HEK293 (cell line): Measurements from ENCODE around the gene DAND5.
A peak's percentile ranks its signal among the peaks of the same experiment; 100 is the strongest.

Experiments used
- CTCF ChIA-PET: fragments of 350-600 bp; formaldehyde crosslinking; extraction: SDS; loops from one replicate; lab custom pipeline; 2021; ENCODE audit warnings: antibody characterized with exemption; lab: Yijun Ruan, JAX
- POLR2A ChIA-PET: fragments of 300-600 bp; formaldehyde crosslinking; extraction: SDS; loops from one replicate; lab custom pipeline; 2020; ENCODE audit warnings: antibody characterized with exemption, inconsistent platforms; lab: Yijun Ruan, JAX
- H3K27ac ChIP-seq: fragments of 200-500 bp; sonication (Bioruptor generic); 2 replicates; pipeline ENCODE4 v1.5.1; 2014; ENCODE audit warnings: low read depth, low read length, control low read depth, inconsistent platforms; ENCODE audit errors: extremely low read depth
- H3K36me3 ChIP-seq, 2 experiments: fragments of 200-500 bp in 1 of 2; sonication (Bioruptor generic) in 1 of 2; 1 replicate in 1 of 2; 2 replicates in 1 of 2; pipeline ENCODE4 v1.5.1; 2014 to 2017; ENCODE audit warnings: inconsistent platforms in 2 of 2, low read length in 2 of 2; ENCODE audit not compliant: control insufficient read depth in 2 of 2, insufficient read depth in 1 of 2
- H3K4me1 ChIP-seq: fragments of 200-500 bp; sonication (Bioruptor generic); 2 replicates; pipeline ENCODE4 v1.5.1; 2014; ENCODE audit warnings: mild to moderate bottlenecking, low read length, inconsistent platforms; ENCODE audit not compliant: control insufficient read depth, insufficient read depth
- H3K4me3 ChIP-seq: 2 replicates; pipeline ENCODE4 v1.5.1; 2011; ENCODE audit warnings: low read depth, mild to moderate bottlenecking, control low read depth, low read length, moderate library complexity
- H3K9me3 ChIP-seq: fragments of 200-500 bp; sonication (Bioruptor generic); 2 replicates; pipeline ENCODE4 v1.5.1; 2014; ENCODE audit warnings: low read depth, low read length, inconsistent platforms; ENCODE audit not compliant: control insufficient read depth, insufficient read depth
- KLF17 ChIP-seq: fragments of 450-650 bp; formaldehyde crosslinking; IDR thresholded peaks from 2 replicates; pipeline ENCODE4 v1.5.1; 2016; ENCODE audit warnings: missing biosample characterization, missing genetic modification characterization
- REPIN1 ChIP-seq: fragments of 450-650 bp; formaldehyde crosslinking; IDR thresholded peaks from 2 replicates; pipeline ENCODE4 v1.5.1; 2017; ENCODE audit warnings: missing biosample characterization, missing genetic modification characterization, low read depth
- ZBTB44 ChIP-seq: fragments of 450-650 bp; IDR thresholded peaks from 2 replicates; pipeline ENCODE4 v1.5.1; 2018; ENCODE audit warnings: missing biosample characterization, mild to moderate bottlenecking, missing genetic modification characterization
- ZNF10 ChIP-seq: fragments of 450-650 bp; formaldehyde crosslinking; IDR thresholded peaks from 2 replicates; pipeline ENCODE4 v1.5.1; 2017; ENCODE audit warnings: missing biosample characterization, missing genetic modification characterization
- ZNF155 ChIP-seq: fragments of 450-650 bp; formaldehyde crosslinking; IDR thresholded peaks from 2 replicates; pipeline ENCODE4 v1.5.1; 2016; ENCODE audit warnings: missing biosample characterization, missing genetic modification characterization
- ZNF169 ChIP-seq: fragments of 450-650 bp; formaldehyde crosslinking; IDR thresholded peaks from 2 replicates; pipeline ENCODE4 v1.5.1; 2016; ENCODE audit warnings: missing biosample characterization, missing genetic modification characterization
- ZNF302 ChIP-seq: fragments of 450-650 bp; formaldehyde crosslinking; IDR thresholded peaks from 2 replicates; pipeline ENCODE4 v1.5.1; 2016; ENCODE audit warnings: missing biosample characterization, missing genetic modification characterization, low read depth
- ZNF324 ChIP-seq: fragments of 450-650 bp; formaldehyde crosslinking; IDR thresholded peaks from 2 replicates; pipeline ENCODE4 v1.5.1; 2016; ENCODE audit warnings: missing biosample characterization, missing genetic modification characterization
- ZNF335 ChIP-seq: fragments of 450-650 bp; formaldehyde crosslinking; conservative IDR thresholded peaks from 2 replicates; pipeline ENCODE4 v1.5.1; 2016; ENCODE audit warnings: missing biosample characterization, missing genetic modification characterization
- ZNF366 ChIP-seq: fragments of 450-650 bp; formaldehyde crosslinking; conservative IDR thresholded peaks from 2 replicates; pipeline ENCODE4 v1.5.1; 2016; ENCODE audit warnings: missing biosample characterization, missing genetic modification characterization
- ZNF37A ChIP-seq: fragments of 450-650 bp; IDR thresholded peaks from 2 replicates; pipeline ENCODE4 v1.5.1; 2018; ENCODE audit warnings: missing biosample characterization, missing genetic modification characterization
- ZNF514 ChIP-seq: fragments of 450-650 bp; formaldehyde crosslinking; IDR thresholded peaks from 2 replicates; pipeline ENCODE4 v1.5.1; 2016; ENCODE audit warnings: missing biosample characterization, missing genetic modification characterization
- ZNF530 ChIP-seq: fragments of 450-650 bp; formaldehyde crosslinking; IDR thresholded peaks from 2 replicates; pipeline ENCODE4 v1.5.1; 2016; ENCODE audit warnings: low read depth, missing biosample characterization, missing genetic modification characterization
- ZNF623 ChIP-seq: fragments of 450-650 bp; formaldehyde crosslinking; IDR thresholded peaks from 2 replicates; pipeline ENCODE4 v1.5.1; 2016; ENCODE audit warnings: missing biosample characterization, missing genetic modification characterization
- ZNF660 ChIP-seq: fragments of 450-650 bp; IDR thresholded peaks from 2 replicates; pipeline ENCODE4 v1.5.1; 2018; ENCODE audit warnings: missing biosample characterization, mild to moderate bottlenecking, missing genetic modification characterization
- ZNF677 ChIP-seq: fragments of 450-650 bp; IDR thresholded peaks from 2 replicates; pipeline ENCODE4 v1.5.0; 2018; ENCODE audit warnings: missing biosample characterization, mild to moderate bottlenecking, missing genetic modification characterization, moderate library complexity
- ZNF704 ChIP-seq: fragments of 450-650 bp; formaldehyde crosslinking; IDR thresholded peaks from 2 replicates; pipeline ENCODE4 v1.5.1; 2016; ENCODE audit warnings: missing biosample characterization, missing genetic modification characterization
- ZNF76 ChIP-seq: fragments of 450-650 bp; formaldehyde crosslinking; IDR thresholded peaks from 2 replicates; pipeline ENCODE4; 2016; ENCODE audit warnings: low read depth, missing biosample characterization, missing genetic modification characterization, borderline replicate concordance
- ZNF776 ChIP-seq: fragments of 450-650 bp; formaldehyde crosslinking; IDR thresholded peaks from 2 replicates; pipeline ENCODE4 v1.5.0; 2017; ENCODE audit warnings: missing biosample characterization, missing genetic modification characterization, borderline replicate concordance

DAND5 gene

GRCh38 chr19:13022859-13023636 lies 53.7 kb downstream of the DAND5 start (continued):
- TF ChIP-seq ZNF335 (tag by site-specific recombination): no peak
- TF ChIP-seq ZNF366 (tag by site-specific recombination): peak; percentile 76; the same call in 1 of the 2 replicates
- TF ChIP-seq ZNF677: no peak
- no peak for TF ChIP-seq ZNF76 (tag by site-specific recombination)
- TF ChIP-seq ZNF704 (tag by site-specific recombination): no peak
- no peak for TF ChIP-seq ZNF169 (tag by site-specific recombination)
- TF ChIP-seq ZNF530: no peak
- TF ChIP-seq ZNF302 (tag by site-specific recombination): no peak
- TF ChIP-seq ZNF324: 0 out of 2 replicates have a peak, but pooled peaks have one; percentile 23
- TF ChIP-seq ZNF10: 0 out of 2 replicates have a peak, but pooled peaks have one; percentile 15
- TF ChIP-seq ZBTB44 (tag by site-specific recombination): no peak
- TF ChIP-seq ZNF37A (tag by site-specific recombination): no peak

- Histone ChIP-seq H3K27ac (no peak overlapping the region; the same call in 1 of the 2 replicates), H3K9me3 (no peaks in the 10 kb centered on the region), H3K4me1 (peaks cover 14% of the 10 kb centered on the region), H3K36me3 (no peaks in the 10 kb centered on the region), H3K4me3 (no peak overlapping the region)
- CTCF ChIA-PET: interaction anchor here (1.1 kb wide), 1 partner anchor 10 kb away, joined by 3 read pairs; no protein-coding TSS in a partner anchor
- POLR2A ChIA-PET: interaction anchor here (0.5 kb wide), 1 partner anchor 24 kb away, joined by 6 read pairs; no protein-coding TSS in a partner anchor
- TF ChIP-seq ZNF660 (tag by site-specific recombination) (no peak), KLF17 (tag by site-specific recombination) (no peak), ZNF776 (no peak), ZNF155 (tag by site-specific recombination) (no peak), REPIN1 (tag by site-specific recombination) (no peak), ZNF514 (tag by site-specific recombination) (no peak), ZNF623 (tag by site-specific recombination) (no peak)
Measured at GRCh38 chr19:13023656-13024055, 54.3 kb downstream of the DAND5 start.
